Ishikawa (cell line): ENCODE results near the gene TRAPPC3.

Source experiments
- CEBPB ChIP-seq: IDR thresholded peaks from 2 replicates; pipeline ENCODE4 v1.6.1; 2012
- CREB1 ChIP-seq: IDR thresholded peaks from 2 replicates; pipeline ENCODE4 v1.6.1; 2012; ENCODE audit warnings: low read depth
- EGR1 ChIP-seq: IDR thresholded peaks from 2 replicates; pipeline ENCODE4 v1.6.1; 2012
- EP300 ChIP-seq: IDR thresholded peaks from 2 replicates; pipeline ENCODE4 v1.6.1; 2012; ENCODE audit warnings: borderline replicate concordance
- FOXM1 ChIP-seq: IDR thresholded peaks from 2 replicates; pipeline ENCODE4 v1.6.1; 2012; ENCODE audit warnings: low read depth, borderline replicate concordance
- NFIC ChIP-seq: IDR thresholded peaks from 2 replicates; pipeline ENCODE4 v1.6.1; 2012
- RAD21 ChIP-seq: IDR thresholded peaks from 2 replicates; pipeline ENCODE4 v1.6.1; 2012; ENCODE audit warnings: low read depth
- TAF1 ChIP-seq: IDR thresholded peaks from 2 replicates; pipeline ENCODE4 v1.6.1; 2012; ENCODE audit warnings: low read depth, mild to moderate bottlenecking
- TCF12 ChIP-seq: IDR thresholded peaks from 2 replicates; pipeline ENCODE4 v1.6.1; 2012; ENCODE audit warnings: low read depth
- TEAD4 ChIP-seq: IDR thresholded peaks from 2 replicates; pipeline ENCODE4 v1.6.1; 2012
- YY1 ChIP-seq: IDR thresholded peaks from 2 replicates; pipeline ENCODE4 v1.6.1; 2012; ENCODE audit warnings: low read depth
- ZBTB7A ChIP-seq: IDR thresholded peaks from 2 replicates; pipeline ENCODE4 v1.6.1; 2012; ENCODE audit warnings: low read depth
- TF ChIP-seq, protein P1 (sequence below): IDR thresholded peaks from 2 replicates; pipeline ENCODE4 v1.6.1; 2012
- TF ChIP-seq, protein P2 (sequence below): IDR thresholded peaks from 2 replicates; pipeline ENCODE4 v1.6.1; 2012
- TF ChIP-seq, protein P3 (sequence below): IDR thresholded peaks from 2 replicates; pipeline ENCODE4 v1.6.1; 2012; ENCODE audit warnings: low read depth, mild to moderate bottlenecking

TRAPPC3 gene

DNA sequence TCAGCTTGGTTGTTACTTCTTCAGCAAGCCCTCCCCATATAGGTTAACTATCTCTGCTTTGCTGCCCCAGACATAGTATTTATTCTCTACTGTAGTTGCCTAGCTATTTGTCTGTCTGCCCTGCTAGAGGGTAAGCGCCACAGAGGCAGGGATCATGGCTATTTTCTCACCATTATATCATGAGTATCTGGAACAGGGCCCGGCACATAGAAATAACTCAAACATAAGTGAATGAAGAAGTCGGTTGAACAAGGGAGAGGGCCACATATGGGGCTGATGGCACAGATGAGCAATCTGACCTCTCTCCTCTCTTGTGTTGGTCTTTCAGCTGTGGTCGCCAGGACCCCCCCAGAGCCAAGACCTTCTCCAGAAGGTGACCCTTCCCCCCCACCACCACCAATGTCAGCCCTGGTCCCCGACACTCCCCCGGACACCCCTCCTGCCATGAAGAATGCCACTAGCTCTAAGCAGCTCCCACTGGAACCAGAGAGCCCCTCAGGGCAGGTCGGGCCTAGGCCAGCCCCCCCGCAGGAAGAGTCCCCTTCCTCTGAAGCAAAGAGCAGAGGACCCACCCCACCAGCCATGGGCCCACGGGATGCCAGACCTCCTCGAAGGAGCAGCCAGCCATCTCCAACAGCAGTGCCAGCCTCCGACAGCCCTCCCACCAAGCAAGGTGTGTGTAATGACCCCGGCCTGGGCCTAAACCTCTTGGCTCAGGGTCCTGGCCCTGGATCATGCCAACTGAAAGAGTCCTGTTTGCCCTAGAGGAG lies 21.5 kb upstream of the TRAPPC3 start:
- TF ChIP-seq TAF1 (no peak), NFIC (no peak), CREB1 (no peak), YY1 (no peak), RAD21 (no peak), CEBPB (no peak), TEAD4 (no peak), TCF12 (no peak), ZBTB7A (no peak), FOXM1 (no peak), EP300 (no peak), EGR1 (no peak)
- TF ChIP-seq, protein P1, sequence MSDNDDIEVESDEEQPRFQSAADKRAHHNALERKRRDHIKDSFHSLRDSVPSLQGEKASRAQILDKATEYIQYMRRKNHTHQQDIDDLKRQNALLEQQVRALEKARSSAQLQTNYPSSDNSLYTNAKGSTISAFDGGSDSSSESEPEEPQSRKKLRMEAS: no peak
- TF ChIP-seq, protein P2, sequence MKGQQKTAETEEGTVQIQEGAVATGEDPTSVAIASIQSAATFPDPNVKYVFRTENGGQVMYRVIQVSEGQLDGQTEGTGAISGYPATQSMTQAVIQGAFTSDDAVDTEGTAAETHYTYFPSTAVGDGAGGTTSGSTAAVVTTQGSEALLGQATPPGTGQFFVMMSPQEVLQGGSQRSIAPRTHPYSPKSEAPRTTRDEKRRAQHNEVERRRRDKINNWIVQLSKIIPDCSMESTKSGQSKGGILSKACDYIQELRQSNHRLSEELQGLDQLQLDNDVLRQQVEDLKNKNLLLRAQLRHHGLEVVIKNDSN: no peak
- TF ChIP-seq, protein P3, sequence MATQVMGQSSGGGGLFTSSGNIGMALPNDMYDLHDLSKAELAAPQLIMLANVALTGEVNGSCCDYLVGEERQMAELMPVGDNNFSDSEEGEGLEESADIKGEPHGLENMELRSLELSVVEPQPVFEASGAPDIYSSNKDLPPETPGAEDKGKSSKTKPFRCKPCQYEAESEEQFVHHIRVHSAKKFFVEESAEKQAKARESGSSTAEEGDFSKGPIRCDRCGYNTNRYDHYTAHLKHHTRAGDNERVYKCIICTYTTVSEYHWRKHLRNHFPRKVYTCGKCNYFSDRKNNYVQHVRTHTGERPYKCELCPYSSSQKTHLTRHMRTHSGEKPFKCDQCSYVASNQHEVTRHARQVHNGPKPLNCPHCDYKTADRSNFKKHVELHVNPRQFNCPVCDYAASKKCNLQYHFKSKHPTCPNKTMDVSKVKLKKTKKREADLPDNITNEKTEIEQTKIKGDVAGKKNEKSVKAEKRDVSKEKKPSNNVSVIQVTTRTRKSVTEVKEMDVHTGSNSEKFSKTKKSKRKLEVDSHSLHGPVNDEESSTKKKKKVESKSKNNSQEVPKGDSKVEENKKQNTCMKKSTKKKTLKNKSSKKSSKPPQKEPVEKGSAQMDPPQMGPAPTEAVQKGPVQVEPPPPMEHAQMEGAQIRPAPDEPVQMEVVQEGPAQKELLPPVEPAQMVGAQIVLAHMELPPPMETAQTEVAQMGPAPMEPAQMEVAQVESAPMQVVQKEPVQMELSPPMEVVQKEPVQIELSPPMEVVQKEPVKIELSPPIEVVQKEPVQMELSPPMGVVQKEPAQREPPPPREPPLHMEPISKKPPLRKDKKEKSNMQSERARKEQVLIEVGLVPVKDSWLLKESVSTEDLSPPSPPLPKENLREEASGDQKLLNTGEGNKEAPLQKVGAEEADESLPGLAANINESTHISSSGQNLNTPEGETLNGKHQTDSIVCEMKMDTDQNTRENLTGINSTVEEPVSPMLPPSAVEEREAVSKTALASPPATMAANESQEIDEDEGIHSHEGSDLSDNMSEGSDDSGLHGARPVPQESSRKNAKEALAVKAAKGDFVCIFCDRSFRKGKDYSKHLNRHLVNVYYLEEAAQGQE: no peak

DNA sequence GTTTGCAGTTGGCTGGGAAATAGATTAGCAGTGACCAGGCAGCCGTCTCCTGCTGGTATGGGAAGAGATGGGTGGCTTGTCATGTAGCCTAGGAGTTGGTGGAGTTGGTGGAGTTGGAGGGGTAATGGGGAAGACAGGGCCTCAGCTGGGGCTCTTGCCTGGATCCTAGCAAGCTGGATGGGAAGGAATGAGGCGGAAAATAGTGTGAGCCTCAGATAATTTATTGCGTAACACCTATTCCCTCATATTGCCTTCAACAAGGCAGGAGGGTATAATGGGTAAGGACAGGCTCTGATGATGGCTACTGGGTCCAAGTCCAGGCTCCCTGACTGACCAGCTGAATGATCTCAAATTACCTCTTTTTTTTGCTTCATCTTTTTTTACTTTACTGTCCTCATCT lies 19.2 kb upstream of the TRAPPC3 start:
- TF ChIP-seq, protein P2: no peak
- no peak for TF ChIP-seq FOXM1
- no peak for TF ChIP-seq CREB1
- TF ChIP-seq CEBPB: peak; percentile 82
- TF ChIP-seq, protein P3: no peak
- no peak for TF ChIP-seq EGR1

DNA sequence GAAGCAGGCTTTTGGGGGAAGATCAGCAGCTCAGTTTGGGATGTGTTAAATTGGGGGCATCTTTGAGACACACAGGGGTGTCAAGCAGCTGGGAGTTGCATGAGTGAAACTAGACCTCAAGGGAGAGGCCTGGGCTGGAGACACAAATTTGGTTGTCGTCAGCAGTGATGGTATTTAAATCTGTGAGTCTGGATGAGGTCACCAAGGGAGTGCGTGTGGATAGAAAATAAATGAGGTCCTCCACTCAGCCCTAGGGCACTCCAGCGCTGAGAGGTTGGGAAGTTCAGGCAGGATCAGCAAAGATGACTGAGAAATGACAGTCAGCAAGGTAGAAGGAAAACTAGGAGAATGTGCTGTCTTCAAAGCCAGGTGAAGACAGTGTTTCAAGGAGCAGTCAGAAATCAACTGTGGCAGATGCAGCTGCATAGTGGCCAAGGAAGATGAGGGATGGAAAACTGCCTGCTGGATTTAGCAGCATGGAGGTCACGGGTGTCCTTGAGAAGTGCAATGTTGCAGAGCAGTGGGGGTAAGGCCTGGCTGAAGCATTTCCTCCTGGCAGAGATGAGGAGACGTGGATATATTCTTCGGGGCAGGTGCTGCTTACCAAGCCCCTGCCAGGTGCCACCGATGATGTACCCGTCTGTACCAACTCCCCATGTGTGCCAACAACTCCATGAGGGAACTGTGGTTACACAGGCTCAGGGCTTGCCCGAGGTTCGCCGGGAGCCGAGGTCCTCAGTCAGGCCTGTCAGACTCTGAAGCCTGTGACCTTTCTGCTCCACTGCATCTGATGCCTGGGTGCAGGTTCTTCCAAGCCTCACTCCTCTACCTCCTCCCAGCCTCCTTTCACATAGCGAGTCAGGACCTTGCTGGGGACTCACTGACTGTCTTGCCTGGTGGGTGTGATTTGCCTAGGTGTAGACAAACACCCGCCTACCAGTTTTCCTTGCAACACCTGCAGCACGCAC lies 17.9 kb upstream of the TRAPPC3 start:
- TF ChIP-seq CEBPB: no peak
- TF ChIP-seq TEAD4: no peak
- TF ChIP-seq, protein P3: no peak
- no peak for TF ChIP-seq YY1
- no peak for TF ChIP-seq NFIC
- no peak for TF ChIP-seq TAF1
- TF ChIP-seq, protein P1: no peak
- TF ChIP-seq RAD21: no peak
- TF ChIP-seq ZBTB7A: no peak
- TF ChIP-seq, protein P2: no peak
